Karpas-422 (cell line): Measurements from ENCODE around the gene OSBPL2. TPM values are rescaled to one million over a fixed set of nuclear protein-coding genes. Genes with fewer than 3 reads are reported as not detected.

Source experiments
- DNase-seq: peaks from one replicate; pipeline ENCODE4 v3.0.0-alpha.2; 2015
- H2AFZ ChIP-seq: fragments of 200-600 bp; sonication (generic); 2 replicates; pipeline ENCODE4 v1.6.1; 2014; ENCODE audit warnings: antibody characterized with exemption, low read length, mixed read lengths
- H3K27ac ChIP-seq: fragments of 200-600 bp; sonication (generic); 2 replicates; pipeline ENCODE4 v1.5.1; 2014; ENCODE audit warnings: mild to moderate bottlenecking, low read length, moderate library complexity
- H3K27me3 ChIP-seq: fragments of 200-600 bp; sonication (generic); 2 replicates; pipeline ENCODE4 v1.6.1; 2014; ENCODE audit warnings: low read length, mixed read lengths
- H3K36me3 ChIP-seq: fragments of 200-600 bp; sonication (generic); 2 replicates; pipeline ENCODE4 v1.6.1; 2014; ENCODE audit warnings: low read length, mixed read lengths; ENCODE audit not compliant: insufficient read depth
- H3K4me1 ChIP-seq: fragments of 200-600 bp; sonication (generic); 2 replicates; pipeline ENCODE4 v1.6.1; 2014; ENCODE audit warnings: mild to moderate bottlenecking, low read length, mixed read lengths
- H3K4me2 ChIP-seq: fragments of 200-600 bp; sonication (generic); 2 replicates; pipeline ENCODE4 v1.6.1; 2014; ENCODE audit warnings: low read length, low read depth, mild to moderate bottlenecking; ENCODE audit not compliant: poor library complexity, severe bottlenecking
- H3K4me3 ChIP-seq: fragments of 200-600 bp; sonication (generic); 2 replicates; pipeline ENCODE4 v1.5.1; 2014; ENCODE audit warnings: mild to moderate bottlenecking, antibody characterized with exemption, low read length, mixed read lengths
- H3K79me2 ChIP-seq: fragments of 200-600 bp; sonication (generic); 2 replicates; pipeline ENCODE4 v1.6.1; 2014; ENCODE audit warnings: mild to moderate bottlenecking, low read length, mixed read lengths
- H3K9ac ChIP-seq: fragments of 200-600 bp; sonication (generic); 2 replicates; pipeline ENCODE4 v1.6.0; 2014; ENCODE audit warnings: low read length
- H3K9me2 ChIP-seq: fragments of 200-600 bp; sonication (generic), shearing (Covaris generic); replicated peaks from 2 replicates; pipeline ENCODE4 v1.6.0; 2014; ENCODE audit warnings: mild to moderate bottlenecking, low read length, moderate library complexity; ENCODE audit not compliant: insufficient read depth
- H3K9me3 ChIP-seq: fragments of 300-700, 200-600 bp; sonication (generic); 2 replicates; pipeline ENCODE4 v1.6.1; 2014; ENCODE audit warnings: low read length, mixed read lengths
- H4K20me1 ChIP-seq: fragments of 200-600 bp; sonication (generic); 2 replicates; pipeline ENCODE4 v1.6.1; 2014; ENCODE audit warnings: mild to moderate bottlenecking, antibody characterized with exemption, low read length, low read depth; ENCODE audit not compliant: insufficient read depth
- total RNA-seq: library from RNA; depleted of rRNA; stranded (reverse); fragments of >200 nt; shearing (Covaris generic); gene quantifications from 2 replicates; pipeline ENCODE4 v1.2.3, GENCODE V29; 2014; ENCODE audit warnings: low replicate concordance

The OSBPL2 gene
- total RNA-seq, 1 experiment from 2014 or later: 22.6 TPM

DNA sequence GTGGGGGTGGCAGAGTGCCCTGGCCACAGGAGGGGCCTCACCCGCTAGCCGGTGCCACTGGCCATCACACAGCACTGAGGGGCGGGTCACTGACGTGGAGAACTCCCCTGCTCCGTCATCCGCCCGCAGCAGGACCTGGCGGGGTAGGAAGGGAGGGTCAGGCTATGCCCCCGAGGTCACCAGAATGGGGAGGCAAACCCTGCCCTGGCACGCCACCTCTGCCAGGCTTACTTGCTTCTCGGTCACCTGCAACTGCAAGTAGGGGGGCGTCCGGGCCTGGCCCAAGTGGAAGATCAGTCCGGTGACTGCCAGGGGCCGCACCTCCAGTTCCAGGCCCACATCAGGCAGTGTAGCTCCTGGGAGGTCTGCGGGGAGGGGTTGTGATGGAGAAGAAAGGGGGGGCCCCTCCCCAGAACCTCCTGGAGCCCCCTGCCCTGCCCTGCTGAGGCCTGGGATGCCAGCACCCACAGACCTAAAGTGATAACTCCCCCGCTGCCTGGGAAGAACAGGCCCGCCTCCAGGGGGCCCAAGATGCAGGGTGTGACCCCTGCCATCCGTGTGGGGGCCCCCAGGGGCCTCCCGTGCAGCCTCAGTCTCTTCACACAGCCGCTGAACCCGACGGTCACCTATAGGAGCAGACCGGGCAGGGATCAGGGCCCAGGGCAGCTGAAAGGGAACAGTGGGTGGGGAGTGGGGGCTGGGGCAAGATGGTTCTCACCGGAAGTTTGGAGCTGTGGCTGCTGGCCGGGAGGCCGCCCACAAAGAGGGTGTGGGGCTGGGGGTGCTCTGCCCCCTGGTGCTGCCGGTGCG, 71.8 kb downstream of the OSBPL2 start:
- Histone ChIP-seq H3K27me3 (no peaks in the 10 kb centered on the region), H4K20me1 (peaks cover 10% of the 10 kb centered on the region; the same call in 1 of the 2 replicates), H3K36me3 (no peaks in the 10 kb centered on the region), H3K9ac (no peak overlapping the region), H3K27ac (no peak overlapping the region), H3K4me2 (no peak overlapping the region), H3K4me1 (no peaks in the 10 kb centered on the region), H3K4me3 (no peak overlapping the region), H3K9me3 (no peaks in the 10 kb centered on the region), H3K9me2 (no peaks in the 10 kb centered on the region), H2AFZ (no peak overlapping the region), H3K79me2 (peaks cover 10% of the 10 kb centered on the region)
- DNase-seq: no peak

DNA sequence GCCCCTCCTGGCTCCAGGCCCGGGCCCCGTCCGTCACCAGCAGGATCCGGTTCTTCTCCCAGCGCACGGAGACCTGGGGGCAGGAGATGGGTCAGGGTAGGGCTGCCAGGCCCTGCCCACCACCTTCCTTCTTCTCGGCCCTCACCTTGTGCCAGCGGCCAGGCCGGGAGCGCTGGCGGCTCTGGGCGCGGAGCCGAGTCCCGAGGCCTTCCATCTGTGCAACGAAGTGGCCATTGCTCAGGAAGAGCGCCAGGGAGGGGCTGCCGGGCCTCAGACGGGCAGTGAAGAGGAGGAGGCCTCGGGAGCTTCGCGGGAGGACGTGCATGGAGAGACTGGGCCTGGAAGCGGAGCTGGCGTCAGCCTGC, 72.4 kb downstream of the OSBPL2 start:
- H3K27me3 ChIP-seq: no peaks in the 10 kb centered on the region
- no peak overlapping the region for H2AFZ ChIP-seq
- no peaks in the 10 kb centered on the region for H3K36me3 ChIP-seq
- peaks cover 4% of the 10 kb centered on the region for H3K79me2 ChIP-seq
- H3K4me1 ChIP-seq: no peaks in the 10 kb centered on the region
- H3K9me2 ChIP-seq: no peaks in the 10 kb centered on the region
- no peak overlapping the region for H3K4me2 ChIP-seq
- H3K27ac ChIP-seq: no peak overlapping the region
- no peak overlapping the region for H3K4me3 ChIP-seq
- H3K9ac ChIP-seq: no peak overlapping the region
- H4K20me1 ChIP-seq: peaks cover 4% of the 10 kb centered on the region; the same call in 1 of the 2 replicates
- H3K9me3 ChIP-seq: no peaks in the 10 kb centered on the region
- DNase-seq: no peak

DNA sequence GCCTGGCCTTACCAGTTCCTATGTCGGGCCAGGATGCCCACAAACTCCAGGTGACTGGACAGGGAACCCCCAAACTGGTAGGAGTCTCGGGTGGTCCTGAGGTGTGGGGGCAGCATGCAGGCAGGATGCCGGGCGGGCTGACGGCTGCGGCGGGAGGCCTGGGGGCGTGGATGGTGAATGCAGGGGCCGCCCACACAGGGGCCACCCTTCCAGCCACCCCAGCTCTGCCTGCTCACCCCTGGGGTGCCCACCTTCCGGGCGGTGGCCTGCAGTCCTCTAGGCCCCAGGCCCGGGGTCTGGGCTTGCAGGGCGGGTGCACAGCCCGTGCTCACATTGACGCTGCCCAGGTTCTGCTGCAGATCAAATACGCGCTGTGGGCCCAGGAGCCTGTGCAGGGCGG, 72.8 kb downstream of the OSBPL2 start:
- H4K20me1 ChIP-seq: no peaks in the 10 kb centered on the region
- H3K9me3 ChIP-seq: no peaks in the 10 kb centered on the region
- no peak overlapping the region for H2AFZ ChIP-seq
- H3K27ac ChIP-seq: no peak overlapping the region
- H3K79me2 ChIP-seq: no peaks in the 10 kb centered on the region
- no peaks in the 10 kb centered on the region for H3K27me3 ChIP-seq
- H3K4me3 ChIP-seq: no peak overlapping the region
- H3K36me3 ChIP-seq: no peaks in the 10 kb centered on the region
- H3K9me2 ChIP-seq: no peaks in the 10 kb centered on the region
- H3K4me2 ChIP-seq: no peak overlapping the region
- DNase-seq: no peak
- H3K9ac ChIP-seq: no peak overlapping the region
- H3K4me1 ChIP-seq: no peaks in the 10 kb centered on the region

DNA sequence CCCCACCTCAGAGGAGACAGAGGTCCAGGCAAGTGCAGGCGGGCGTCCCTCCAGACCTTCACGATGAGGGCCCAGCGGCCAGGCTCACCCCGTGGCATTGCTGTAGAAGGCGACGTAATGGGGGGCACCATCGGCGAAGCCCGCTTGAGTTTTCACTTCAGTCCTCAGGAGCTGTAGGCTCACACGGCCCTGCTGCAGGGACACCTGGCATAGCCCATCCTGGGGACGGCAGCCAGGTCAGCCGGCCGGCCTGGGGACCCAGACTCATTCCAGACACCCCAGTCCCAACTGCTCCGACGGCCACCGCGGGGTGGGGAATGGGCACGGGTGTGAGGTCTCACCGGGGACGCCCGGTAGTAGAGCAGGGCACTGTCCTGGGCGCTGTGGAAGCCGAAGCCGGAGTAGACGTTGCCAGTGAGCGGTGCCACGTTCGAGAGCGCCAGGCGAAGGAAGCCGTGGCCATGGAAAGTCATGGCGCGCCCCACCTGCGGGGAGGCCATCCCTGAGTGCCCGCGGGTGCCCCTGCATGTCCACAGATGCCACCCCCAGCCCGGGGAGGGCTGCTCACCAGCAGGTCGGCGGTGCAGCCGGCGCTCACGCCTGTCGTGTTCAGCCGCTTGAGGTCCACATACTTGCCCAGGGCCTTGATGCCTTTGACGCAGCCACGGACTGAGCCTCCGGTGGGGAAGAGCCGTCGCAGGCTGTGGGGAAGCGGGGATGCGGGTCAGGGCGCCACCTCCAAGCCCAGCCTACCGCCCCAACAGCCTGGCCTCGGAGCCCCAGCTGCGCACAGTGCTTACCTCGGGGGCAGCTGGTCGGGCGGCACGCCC, 73.7 kb downstream of the OSBPL2 start:
- H3K27me3 ChIP-seq: no peaks in the 10 kb centered on the region
- H3K4me3 ChIP-seq: no peak overlapping the region
- H3K27ac ChIP-seq: no peak overlapping the region
- no peaks in the 10 kb centered on the region for H3K79me2 ChIP-seq
- no peaks in the 10 kb centered on the region for H3K4me1 ChIP-seq
- no peaks in the 10 kb centered on the region for H3K9me2 ChIP-seq
- H2AFZ ChIP-seq: no peak overlapping the region
- H3K9ac ChIP-seq: no peak overlapping the region
- no peak overlapping the region for H3K4me2 ChIP-seq
- H3K36me3 ChIP-seq: no peaks in the 10 kb centered on the region
- no peaks in the 10 kb centered on the region; the same call in 1 of the 2 replicates for H3K9me3 ChIP-seq
- no peaks in the 10 kb centered on the region for H4K20me1 ChIP-seq
- no peak for DNase-seq

DNA sequence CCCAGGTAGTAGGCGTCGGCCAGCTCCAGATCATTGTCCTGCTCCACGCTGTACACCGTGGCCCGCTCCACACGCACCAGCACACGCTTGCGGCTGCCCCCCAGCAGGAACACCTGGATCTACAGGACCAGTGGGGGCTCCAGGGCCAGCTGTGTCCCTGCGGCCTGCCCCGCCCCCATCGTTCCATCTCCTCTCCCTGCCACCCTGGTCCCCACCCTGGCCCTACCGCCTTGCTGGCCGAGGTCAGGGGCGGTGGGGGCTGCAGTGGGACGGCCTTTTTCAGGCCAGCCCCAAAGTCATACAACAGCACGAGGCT, 74.3 kb downstream of the OSBPL2 start:
- Histone ChIP-seq H3K4me3 (no peak overlapping the region), H3K79me2 (no peaks in the 10 kb centered on the region), H3K27me3 (no peaks in the 10 kb centered on the region), H3K9me2 (no peaks in the 10 kb centered on the region), H3K27ac (no peak overlapping the region), H3K4me1 (no peaks in the 10 kb centered on the region), H2AFZ (no peak overlapping the region), H3K9ac (no peak overlapping the region), H3K36me3 (no peaks in the 10 kb centered on the region), H3K4me2 (no peak overlapping the region), H4K20me1 (no peaks in the 10 kb centered on the region), H3K9me3 (peaks cover 2% of the 10 kb centered on the region; the same call in 1 of the 2 replicates)
- no peak for DNase-seq

DNA sequence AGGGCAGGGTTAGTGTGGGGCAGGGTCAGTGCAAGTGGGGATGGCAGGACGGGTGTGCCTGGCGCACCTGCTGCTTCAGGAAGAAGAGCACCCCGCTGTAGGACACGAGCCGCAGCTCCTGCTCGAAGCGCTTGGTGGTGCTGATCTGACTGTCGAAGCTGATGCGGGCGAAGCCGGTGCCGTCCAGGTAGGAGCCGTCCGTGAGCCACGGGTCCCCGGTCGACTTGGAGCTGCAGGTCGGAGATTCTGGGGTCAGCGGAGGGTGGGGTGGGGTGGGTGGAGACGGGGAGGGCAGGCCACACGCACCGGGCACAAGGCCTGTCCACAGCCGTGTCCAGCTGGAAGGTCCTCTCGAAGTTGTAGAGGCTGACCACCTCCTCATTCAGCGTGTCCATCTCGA, 74.7 kb downstream of the OSBPL2 start:
- Histone ChIP-seq H3K9me3 (peaks cover 2% of the 10 kb centered on the region; the same call in 1 of the 2 replicates), H4K20me1 (no peaks in the 10 kb centered on the region), H3K27ac (no peak overlapping the region), H3K27me3 (no peaks in the 10 kb centered on the region), H3K36me3 (no peaks in the 10 kb centered on the region), H3K4me1 (no peaks in the 10 kb centered on the region), H2AFZ (no peak overlapping the region), H3K9me2 (no peaks in the 10 kb centered on the region), H3K4me2 (no peak overlapping the region), H3K4me3 (no peak overlapping the region), H3K9ac (no peak overlapping the region), H3K79me2 (no peaks in the 10 kb centered on the region)
- DNase-seq: no peak

DNA sequence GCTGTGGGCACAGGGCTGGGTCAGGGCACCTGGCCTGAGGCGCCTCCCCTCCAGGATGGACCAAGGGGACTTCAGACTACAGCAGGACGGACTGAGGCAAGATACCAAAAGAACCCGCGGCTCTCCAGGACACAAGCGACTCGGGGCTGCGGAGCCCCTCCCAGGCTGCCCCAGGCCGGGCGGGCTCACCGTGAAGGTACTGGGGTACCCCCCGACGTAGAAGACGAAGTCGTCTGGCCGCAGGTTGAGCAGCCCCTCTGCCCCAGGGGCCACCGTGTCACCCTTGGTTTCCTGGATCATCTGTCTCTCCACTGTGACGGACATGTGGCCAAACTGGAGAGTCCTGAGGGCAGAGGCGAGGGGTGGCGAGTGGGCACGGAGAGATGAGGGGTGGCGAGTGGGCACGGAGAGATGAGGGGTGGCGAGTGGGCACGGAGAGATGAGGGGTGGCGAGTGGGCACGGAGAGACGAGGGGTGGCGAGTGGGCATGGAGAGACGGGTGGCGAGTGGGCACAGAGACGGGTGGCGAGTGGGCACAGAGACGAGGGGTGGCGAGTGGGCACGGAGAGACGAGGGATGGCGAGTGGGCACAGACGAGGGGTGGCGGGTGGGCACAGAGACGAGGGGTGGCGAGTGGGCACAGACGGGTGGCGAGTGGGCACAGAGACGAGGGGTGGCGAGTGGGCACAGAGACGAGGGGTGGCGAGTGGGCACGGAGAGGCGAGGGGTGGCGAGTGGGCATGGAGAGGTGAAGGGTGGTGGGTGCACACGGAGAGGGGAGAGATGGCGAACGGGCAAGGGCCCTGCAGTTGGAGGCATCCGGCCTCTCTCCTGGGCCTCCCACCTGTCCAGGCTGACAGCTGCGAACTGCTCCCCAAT, 75.4 kb downstream of the OSBPL2 start:
- DNase-seq: no peak
- H3K9me2 ChIP-seq: no peaks in the 10 kb centered on the region
- H4K20me1 ChIP-seq: no peaks in the 10 kb centered on the region

DNA sequence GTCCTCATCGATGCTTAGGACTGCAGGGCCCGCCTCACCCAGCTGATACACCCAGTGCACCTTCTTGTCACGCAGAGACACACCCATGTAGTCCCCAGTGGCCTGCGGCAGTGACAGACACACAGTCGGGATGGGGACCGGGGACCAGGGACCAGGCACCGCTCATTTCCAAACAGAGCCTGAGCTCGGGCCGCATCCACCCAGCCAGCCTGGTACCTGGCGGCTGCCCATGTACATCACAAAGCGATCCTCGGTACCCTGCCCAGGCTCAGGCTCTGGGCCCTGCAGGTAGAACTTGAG, 76.0 kb downstream of the OSBPL2 start:
- Histone ChIP-seq H3K79me2 (no peaks in the 10 kb centered on the region), H3K27me3 (no peaks in the 10 kb centered on the region), H3K36me3 (no peaks in the 10 kb centered on the region), H4K20me1 (no peaks in the 10 kb centered on the region), H3K4me1 (no peaks in the 10 kb centered on the region), H3K27ac (no peak overlapping the region), H3K9ac (no peak overlapping the region), H3K9me2 (no peaks in the 10 kb centered on the region), H3K4me3 (no peak overlapping the region), H3K9me3 (peaks cover 2% of the 10 kb centered on the region; the same call in 1 of the 2 replicates), H2AFZ (no peak overlapping the region), H3K4me2 (no peak overlapping the region)
- DNase-seq: no peak

More for the DNA sequence above, 75.4 kb downstream of the OSBPL2 start:
- Histone ChIP-seq H2AFZ (no peak overlapping the region), H3K4me3 (no peak overlapping the region), H3K27me3 (no peaks in the 10 kb centered on the region), H3K79me2 (no peaks in the 10 kb centered on the region), H3K27ac (no peak overlapping the region), H3K9ac (no peak overlapping the region), H3K4me1 (no peaks in the 10 kb centered on the region), H3K9me3 (peaks cover 2% of the 10 kb centered on the region; the same call in 1 of the 2 replicates), H3K4me2 (no peak overlapping the region), H3K36me3 (no peaks in the 10 kb centered on the region)
